Esophagus mucosa (tissue), 1 donor: ENCODE results near the gene SLC35B4. TPM values are rescaled to one million over a fixed set of nuclear protein-coding genes. Genes with fewer than 3 reads are reported as not detected.
"Not testable (repeated sequence)": the region's sequence is repeated elsewhere in the genome, so short reads cannot be mapped to it uniquely, and the experiment has no call there.

Source experiments
- ATAC-seq: fragments of 200-7000 bp; cut with Tn5 transposase; one replicate; pipeline ENCODE4 v1.9.1; 2020
- total RNA-seq: library from RNA; stranded (reverse); gene quantifications from one replicate; pipeline ENCODE4 v1.2.4, GENCODE V29; 2023
- donor health status: DM: yes; HTN: yes; CAD: no.

Gene SLC35B4
- total RNA-seq, 1 donor from 2014 or later = 7.2 TPM

GRCh38 chr7:134330974-134331373 is 14.2 kb upstream of the SLC35B4 start:
- no peak for ATAC-seq

- no peak for ATAC-seq
These were observed 13.1 kb upstream of the SLC35B4 start for GRCh38 chr7:134329614-134330346.

- ATAC-seq = no peak
These were observed 12.2 kb upstream of the SLC35B4 start for GRCh38 chr7:134328900-134329299.

- peak; percentile 35 for ATAC-seq
These were observed 11.2 kb upstream of the SLC35B4 start for GRCh38 chr7:134327896-134328295.

- ATAC-seq = no peak
These were observed 7.4 kb upstream of the SLC35B4 start for GRCh38 chr7:134324107-134324506.

GRCh38 chr7:134320201-134320600 is 3.5 kb upstream of the SLC35B4 start:
- no peak for ATAC-seq

GRCh38 chr7:134318443-134318842 is 1.7 kb upstream of the SLC35B4 start:
- no peak for ATAC-seq

- ATAC-seq = no peak
These were observed 704 bp upstream of the SLC35B4 start for GRCh38 chr7:134317434-134317833.

- ATAC-seq = no peak
These were observed 821 bp downstream of the SLC35B4 start for GRCh38 chr7:134315679-134316538.

- ATAC-seq = no peak
These were observed 3.2 kb downstream of the SLC35B4 start for GRCh38 chr7:134313543-134313942.

- no peak for ATAC-seq
These were observed 4.0 kb downstream of the SLC35B4 start for GRCh38 chr7:134312717-134313116.

- ATAC-seq = no peak
These were observed 4.9 kb downstream of the SLC35B4 start for GRCh38 chr7:134311807-134312206.

GRCh38 chr7:134308548-134308947 is 8.2 kb downstream of the SLC35B4 start:
- no peak for ATAC-seq

GRCh38 chr7:134307320-134307719 is 9.4 kb downstream of the SLC35B4 start:
- ATAC-seq = no peak

GRCh38 chr7:134302120-134302519 is 14.6 kb downstream of the SLC35B4 start:
- no peak for ATAC-seq

GRCh38 chr7:134301592-134301991 is 15.1 kb downstream of the SLC35B4 start:
- no peak for ATAC-seq

GRCh38 chr7:134300988-134301387 is 15.7 kb downstream of the SLC35B4 start:
- no peak for ATAC-seq

- no peak for ATAC-seq
These were observed 17.6 kb downstream of the SLC35B4 start for GRCh38 chr7:134298902-134299683.

- ATAC-seq = no peak
These were observed 19.2 kb downstream of the SLC35B4 start for GRCh38 chr7:134297489-134297888.

- not testable (repeated sequence) for ATAC-seq
These were observed 20.7 kb downstream of the SLC35B4 start for GRCh38 chr7:134295982-134296381.

GRCh38 chr7:134293002-134293740 is 23.6 kb downstream of the SLC35B4 start:
- ATAC-seq = peak; percentile 72

- peak; percentile 68 for ATAC-seq
These were observed 26.4 kb downstream of the SLC35B4 start for GRCh38 chr7:134290286-134290685.
